GM12875 (cell line): ENCODE data around the gene NEK6.

Experiments used
- H3K4me3 ChIP-seq: one replicate; pipeline ENCODE4 v1.5.1; 2011; ENCODE audit warnings: low read depth, low read length, control low read depth
- CTCF ChIP-seq: IDR thresholded peaks from 2 replicates; pipeline ENCODE4 v1.5.1; 2011; ENCODE audit warnings: low read depth, mild to moderate bottlenecking, control low read depth, inconsistent platforms, low read length, moderate library complexity, borderline replicate concordance; ENCODE audit not compliant: insufficient read depth

The NEK6 gene

GRCh38 chr9:124263213-124263612 is 5.5 kb downstream of the NEK6 start:
- TF ChIP-seq CTCF: no peak
- H3K4me3 ChIP-seq: peak overlapping the region; percentile 22

- no peak for TF ChIP-seq CTCF
- H3K4me3 ChIP-seq: peak overlapping the region; percentile 22
Observed at GRCh38 chr9:124263800-124264426, 6.2 kb downstream of the NEK6 start.

- TF ChIP-seq CTCF: no peak
- H3K4me3 ChIP-seq: no peak overlapping the region
Observed at GRCh38 chr9:124264823-124265233, 7.1 kb downstream of the NEK6 start.

GRCh38 chr9:124265551-124265950 is 7.8 kb downstream of the NEK6 start:
- no peak overlapping the region for H3K4me3 ChIP-seq
- TF ChIP-seq CTCF: no peak

- TF ChIP-seq CTCF: no peak
- no peak overlapping the region for H3K4me3 ChIP-seq
Observed at GRCh38 chr9:124266139-124266825, 8.5 kb downstream of the NEK6 start.

- H3K4me3 ChIP-seq: no peak overlapping the region
- no peak for TF ChIP-seq CTCF
Observed at GRCh38 chr9:124266826-124267201, 9.1 kb downstream of the NEK6 start.

GRCh38 chr9:124267271-124267807 is 9.6 kb downstream of the NEK6 start:
- no peak for TF ChIP-seq CTCF
- no peak overlapping the region for H3K4me3 ChIP-seq
